Fibroblast of skin of right quadriceps (primary cell): ENCODE data around the gene IQCK.

Experiments
- DNase-seq: peaks from one replicate; pipeline ENCODE4 v3.0.0-alpha.2; 2013

The IQCK gene

GRCh38 chr16:19864566-19864965 lies 146.5 kb downstream of the IQCK start:
- no peak for DNase-seq

- DNase-seq: no peak
Measured at GRCh38 chr16:19868421-19868820, 150.3 kb downstream of the IQCK start.

- DNase-seq: no peak
Measured at GRCh38 chr16:19871721-19872120, 153.7 kb downstream of the IQCK start.

GRCh38 chr16:19872179-19872863 lies 154.2 kb downstream of the IQCK start:
- DNase-seq: no peak

GRCh38 chr16:19872935-19873334 lies 154.9 kb downstream of the IQCK start:
- DNase-seq: no peak

- no peak for DNase-seq
Measured at GRCh38 chr16:19874026-19874425, 156.0 kb downstream of the IQCK start.

- no peak for DNase-seq
Measured at GRCh38 chr16:19874851-19875546, 156.9 kb downstream of the IQCK start.

- DNase-seq: no peak
Measured at GRCh38 chr16:19875900-19876299, 157.8 kb downstream of the IQCK start.

GRCh38 chr16:19876501-19877059 lies 158.5 kb downstream of the IQCK start:
- no peak for DNase-seq

GRCh38 chr16:19878757-19879156 lies 160.7 kb downstream of the IQCK start:
- no peak for DNase-seq

- DNase-seq: peak; percentile 37
Measured at GRCh38 chr16:19879241-19879792, 161.2 kb downstream of the IQCK start.

GRCh38 chr16:19881028-19881427 lies 163.0 kb downstream of the IQCK start:
- no peak for DNase-seq

GRCh38 chr16:19881783-19882182 lies 163.7 kb downstream of the IQCK start:
- DNase-seq: no peak

- DNase-seq: no peak
Measured at GRCh38 chr16:19882186-19882585, 164.1 kb downstream of the IQCK start.

GRCh38 chr16:19882646-19883045 lies 164.6 kb downstream of the IQCK start:
- no peak for DNase-seq

GRCh38 chr16:19883296-19883965 lies 165.4 kb downstream of the IQCK start:
- DNase-seq: no peak

- DNase-seq: no peak
Measured at GRCh38 chr16:19883966-19884485, 166.0 kb downstream of the IQCK start.

GRCh38 chr16:19884611-19885450 lies 166.8 kb downstream of the IQCK start, which contains the start of gene GPRC5B:
GPRC5B (minus strand) TSS chr16:19884848; CDS start chr16:19872845, 12,003 bp downstream.
- DNase-seq: peak; percentile 13

GRCh38 chr16:19885451-19886072 lies 167.5 kb downstream of the IQCK start:
- no peak for DNase-seq

GRCh38 chr16:19886073-19886941 lies 168.2 kb downstream of the IQCK start:
- peak; percentile 74 for DNase-seq

GRCh38 chr16:19888834-19889233 lies 170.8 kb downstream of the IQCK start:
- DNase-seq: no peak
